Measurements from ENCODE around the gene TRPM2. TPM values are rescaled to one million over a fixed set of nuclear protein-coding genes. Genes with fewer than 3 reads are reported as not detected.

TRPM2 gene
- total and polyA plus RNA-seq, 2 of the 8 experiments (the other 6 are each of a cell fraction or from before 2014, with no cell fraction given) = 0.27 to 0.28 TPM

- Histone ChIP-seq H3K36me3 (ENCODE audit: control insufficient read depth in 2 of 4, insufficient read depth in 4 of 4, low read length in 3 of 4) (no peaks in the 10 kb centered on the region), H3K18ac (ENCODE audit: extremely low read depth, low read length) (no peak overlapping the region), H3K9ac (replicated peaks in 1 of 4; ENCODE audit: extremely low read depth in 1 of 4, low read depth in 3 of 4, low read length in 3 of 4) (no peak overlapping the region), H2BK120ac (replicated peaks; ENCODE audit: low read depth, low read length) (no peak overlapping the region), H2BK12ac (ENCODE audit: low read depth, low read length) (no peak overlapping the region), H3K4me2 (ENCODE audit: insufficient read depth in 1 of 2, low read depth in 2 of 2, low read length in 2 of 2) (no peak overlapping the region), H4K5ac (ENCODE audit: insufficient read length, low read depth, low read length) (no peak overlapping the region), H4K91ac (replicated peaks; ENCODE audit: insufficient read length, low read length) (no peak overlapping the region), H3K4me3 (ENCODE audit: extremely low read depth in 1 of 4, insufficient read depth in 2 of 4, low read depth in 3 of 4, low read length in 4 of 4) (no peak overlapping the region), H3K79me2 (ENCODE audit: control insufficient read depth in 1 of 2, insufficient read depth in 2 of 2, low read length in 2 of 2) (no peaks in the 10 kb centered on the region), H3K27me3 (replicated peaks in 1 of 4; ENCODE audit: control insufficient read depth in 3 of 4, extremely low read depth in 1 of 4, insufficient read depth in 3 of 4, low read length in 3 of 4) (no peaks in the 10 kb centered on the region), H4K8ac (ENCODE audit: extremely low read depth, insufficient read depth, low read length) (peak overlapping the region; percentile 68; the same call in 1 of the 2 replicates), H3K27ac (ENCODE audit: low read depth, low read length) (no peak overlapping the region), H3K23ac (ENCODE audit: insufficient read length) (no peak overlapping the region), H2BK15ac (ENCODE audit: low read length) (no peak overlapping the region), H3K14ac (ENCODE audit: insufficient read length) (no peak overlapping the region), H4K20me1 (replicated peaks in 1 of 2; ENCODE audit: control insufficient read depth in 1 of 2, insufficient read depth in 2 of 2, low read length in 2 of 2) (no peaks in the 10 kb centered on the region), H3K56ac (replicated peaks; ENCODE audit: insufficient read length, low read depth, low read length) (no peak overlapping the region), H3K9me3 (ENCODE audit: insufficient read depth in 2 of 2, low read depth in 1 of 2, low read length in 1 of 2) (no peaks in the 10 kb centered on the region), H2AK5ac (ENCODE audit: low read depth, low read length) (no peak overlapping the region), H3K4ac (replicated peaks; ENCODE audit: insufficient read length, low read depth, low read length) (no peak overlapping the region), H3K23me2 (ENCODE audit: low read depth, low read length) (no peaks in the 10 kb centered on the region), H3K79me1 (ENCODE audit: low read depth, low read length) (no peaks in the 10 kb centered on the region), H2BK5ac (ENCODE audit: low read depth, low read length) (no peak overlapping the region), H2BK20ac (ENCODE audit: low read length) (no peak overlapping the region), H3K4me1 (replicated peaks in 1 of 4; ENCODE audit: control insufficient read depth in 3 of 4, insufficient read depth in 4 of 4, low read length in 3 of 4) (no peaks in the 10 kb centered on the region; a peak in 2 of 7 replicates), H2AFZ (ENCODE audit: low read length) (no peak overlapping the region)
- ChIA-PET POLR2A (ENCODE audit: partially characterized antibody) (no interaction called here), CTCF (ENCODE audit: partially characterized antibody) (interaction anchor here (0.8 to 1.7 kb wide), 4 partner anchors 10 to 180 kb away, joined by 3 to 4 read pairs (median 4); no protein-coding TSS in a partner anchor)
- no peak for DNase-seq (ENCODE audit: low read depth in 1 of 2, low spot score in 2 of 2)
- WGBS, 2 experiments (ENCODE audit: extremely low coverage in 1 of 2, insufficient coverage in 1 of 2, insufficient read length in 1 of 2, insufficient replicate concordance in 2 of 2, low coverage in 1 of 2, low lambda C conversion rate in 2 of 2, missing lambda C conversion rate in 1 of 2) = 90% methylated on average over 17 of the region's 18 CpGs; no CpG with 5 or more reads in 1 of the 2 experiments
- no peak for FAIRE-seq
- no peak for TF ChIP-seq TEAD4 (IDR thresholded peaks at IDR 0.05; ENCODE audit: low read depth, low read length)
- TF ChIP-seq EZH2 (IDR thresholded peaks at IDR 0.05; ENCODE audit: low read depth, low read length, severe bottlenecking) = no peak
- no peak for TF ChIP-seq SIN3A (conservative IDR thresholded peaks at IDR 0.05 in 1 of 2, IDR thresholded peaks at IDR 0.05 in 1 of 2; ENCODE audit: low read depth in 1 of 2, low read length in 2 of 2)
- TF ChIP-seq BRCA1 (IDR thresholded peaks at IDR 0.05; ENCODE audit: low read depth, low read length) = no peak
- TF ChIP-seq JUND (IDR thresholded peaks at IDR 0.05; ENCODE audit: low read length) = no peak
- no peak for TF ChIP-seq SIRT6 (IDR thresholded peaks at IDR 0.05; ENCODE audit: low read length)
- no peak for TF ChIP-seq RBBP5 (IDR thresholded peaks at IDR 0.05; ENCODE audit: borderline replicate concordance, low read depth, low read length)
- no peak for TF ChIP-seq CTCF (IDR thresholded peaks at IDR 0.05; ENCODE audit: control extremely low read depth in 1 of 3, insufficient read depth in 1 of 3, low read depth in 1 of 3, low read length in 3 of 3)
- TF ChIP-seq SAP30 (IDR thresholded peaks at IDR 0.05; ENCODE audit: insufficient read depth, insufficient replicate concordance, low read length) = no peak
- TF ChIP-seq SUZ12 (IDR thresholded peaks at IDR 0.05; ENCODE audit: low read length) = no peak
- no peak for TF ChIP-seq CHD1 (IDR thresholded peaks at IDR 0.05; ENCODE audit: low read depth, low read length)
- no peak for TF ChIP-seq GTF2F1 (IDR thresholded peaks at IDR 0.05; ENCODE audit: borderline replicate concordance, low read depth, low read length)
These were observed 83.5 kb downstream of the TRPM2 start for GRCh38 chr21:44436958-44437357.

All from H1 (cell line).